Suprapubic skin (tissue), 3 donors: ENCODE data around the gene CNTN4.

Experiments
- CTCF ChIP-seq, 2 donors: fragments of 200-600 bp in 1 of 2; fragments of 450-650 bp in 1 of 2; sonication (generic) in 1 of 2; IDR thresholded peaks; one replicate each; pipeline ENCODE4 v1.5.1; 2016 to 2019; ENCODE audit warnings: antibody characterized with exemption in 2 of 2, mild to moderate bottlenecking in 1 of 2, moderate library complexity in 1 of 2
- EP300 ChIP-seq: sonication (generic); formaldehyde crosslinking; IDR thresholded peaks from one replicate; pipeline ENCODE4 v1.6.1; 2017; ENCODE audit warnings: antibody characterized with exemption
- POLR2A ChIP-seq, 2 donors: fragments of 450-650 bp; IDR thresholded peaks; one replicate each; pipeline ENCODE4 v1.6.1; 2017; ENCODE audit warnings: antibody characterized with exemption in 2 of 2, mild to moderate bottlenecking in 2 of 2, moderate library complexity in 2 of 2

- TF ChIP-seq CTCF (IDR thresholded peaks at IDR 0.05) (no peak), POLR2A (IDR thresholded peaks at IDR 0.05) (no peak), EP300 (no peak)
Observed at GRCh38 chr3:3089017-3089416, 990.4 kb downstream of the CNTN4 start.
